CD14-positive monocyte (primary cell): Measurements from ENCODE around the gene ATP4B. TPM values are rescaled to one million over a fixed set of nuclear protein-coding genes. Genes with fewer than 3 reads are reported as not detected.
A peak's percentile ranks its signal among the peaks of the same experiment; 100 is the strongest.

Source experiments
- DNase-seq, 3 donors: peaks; one replicate each; pipeline ENCODE4 v3.0.0-alpha.2; 2011 to 2022
- H2AFZ ChIP-seq: 2 replicates; pipeline ENCODE4 v1.6.0; 2012; ENCODE audit warnings: mild to moderate bottlenecking, low read depth, low read length, inconsistent platforms; ENCODE audit not compliant: insufficient read depth, poor library complexity, severe bottlenecking
- H3K27ac ChIP-seq, 2 donors: 1 replicate in 1 of 2; 2 replicates in 1 of 2; pipeline ENCODE4 v1.5.1; 2012 to 2013; ENCODE audit warnings: low read length in 2 of 2, control low read depth in 1 of 2, inconsistent platforms in 1 of 2, low read depth in 1 of 2, mild to moderate bottlenecking in 1 of 2
- H3K27me3 ChIP-seq, 2 donors: one replicate each; pipeline versions ENCODE4 v1.6.0 to v1.6.1; 2011 to 2013; ENCODE audit warnings: low read length in 2 of 2; ENCODE audit not compliant: control insufficient read depth in 2 of 2, insufficient read depth in 2 of 2
- H3K36me3 ChIP-seq, 2 donors: replicated peaks in 1 of 2; 1 replicate in 1 of 2; 2 replicates in 1 of 2; pipeline versions ENCODE4 v1.5.1 to v1.6.1; 2012 to 2013; ENCODE audit warnings: low read length in 2 of 2, control low read depth in 1 of 2, inconsistent platforms in 1 of 2, mild to moderate bottlenecking in 1 of 2; ENCODE audit not compliant: insufficient read depth in 2 of 2, control insufficient read depth in 1 of 2
- H3K4me1 ChIP-seq, 2 donors: 1 replicate in 1 of 2; 2 replicates in 1 of 2; pipeline versions ENCODE4 v1.5.1 to v1.6.1; 2012 to 2013; ENCODE audit warnings: low read length in 2 of 2, control low read depth in 1 of 2, inconsistent platforms in 1 of 2, mild to moderate bottlenecking in 1 of 2, moderate library complexity in 1 of 2; ENCODE audit not compliant: insufficient read depth in 2 of 2, control insufficient read depth in 1 of 2
- H3K4me2 ChIP-seq: replicated peaks from 2 replicates; pipeline ENCODE3; 2012; ENCODE audit warnings: low read length, moderate library complexity, mild to moderate bottlenecking; ENCODE audit not compliant: poor library complexity, severe bottlenecking; ENCODE audit errors: extremely low read depth
- H3K4me3 ChIP-seq, 3 experiments: fragments of 200-600 bp in 1 of 3; sonication (generic) in 1 of 3; replicated peaks in 1 of 3; 1 replicate in 2 of 3; 2 replicates in 1 of 3; pipeline ENCODE4 v1.5.1; 2011 to 2013; ENCODE audit warnings: low read length in 3 of 3, mild to moderate bottlenecking in 3 of 3, control low read depth in 2 of 3, low read depth in 2 of 3, inconsistent platforms in 1 of 3, moderate library complexity in 1 of 3
- H3K79me2 ChIP-seq: 2 replicates; pipeline ENCODE4 v1.6.0; 2012; ENCODE audit warnings: mild to moderate bottlenecking, control low read depth, inconsistent platforms, low read length, moderate library complexity; ENCODE audit not compliant: insufficient read depth
- H3K9ac ChIP-seq: 2 replicates; pipeline ENCODE4 v1.6.0; 2017; ENCODE audit warnings: low read length, mild to moderate bottlenecking; ENCODE audit not compliant: insufficient read depth, poor library complexity, severe bottlenecking
- H3K9me3 ChIP-seq, 2 donors: replicated peaks in 1 of 2; 1 replicate in 1 of 2; 2 replicates in 1 of 2; pipeline versions ENCODE4 v1.5.1 to v1.6.1; 2012 to 2013; ENCODE audit warnings: low read length in 2 of 2, control low read depth in 1 of 2; ENCODE audit not compliant: control insufficient read depth in 1 of 2, insufficient read depth in 1 of 2
- H4K20me1 ChIP-seq: 2 replicates; pipeline ENCODE4 v1.6.0; 2012; ENCODE audit warnings: mild to moderate bottlenecking, low read length, control low read depth, moderate library complexity; ENCODE audit not compliant: insufficient read depth
- H3K27ac Mint-ChIP-seq, 7 donors: one replicate each; pipeline ENCODE4 v1.8.0; 2020; ENCODE audit warnings: mild to moderate bottlenecking in 7 of 7, mixed read lengths in 7 of 7, moderate library complexity in 6 of 7, inconsistent platforms in 2 of 7
- H3K27me3 Mint-ChIP-seq, 3 donors: one replicate each; pipeline ENCODE4 v1.8.0; 2021 to 2022; ENCODE audit warnings: low read depth in 3 of 3, mild to moderate bottlenecking in 3 of 3, mixed read lengths in 3 of 3, moderate library complexity in 3 of 3, inconsistent platforms in 1 of 3
- H3K36me3 Mint-ChIP-seq, 2 donors: one replicate each; pipeline ENCODE4 v1.8.0; 2020; ENCODE audit warnings: mixed read lengths in 2 of 2, inconsistent platforms in 1 of 2, mild to moderate bottlenecking in 1 of 2
- H3K4me1 Mint-ChIP-seq: one replicate; pipeline ENCODE4 v1.8.0; 2020; ENCODE audit warnings: mild to moderate bottlenecking, mixed read lengths
- H3K4me3 Mint-ChIP-seq, 2 donors: one replicate each; pipeline ENCODE4 v1.8.0; 2020; ENCODE audit warnings: mild to moderate bottlenecking in 2 of 2, mixed read lengths in 2 of 2, moderate library complexity in 1 of 2
- H3K9me3 Mint-ChIP-seq, 7 donors: one replicate each; pipeline ENCODE4 v1.8.0; 2020 to 2022; ENCODE audit warnings: mixed read lengths in 7 of 7, mild to moderate bottlenecking in 6 of 7, moderate library complexity in 6 of 7, inconsistent platforms in 2 of 7
- WGBS: methylation state at CpG from one replicate; pipeline ENCODE4 v1.1.5; 2013; ENCODE audit warnings: missing lambda C conversion rate; ENCODE audit not compliant: insufficient coverage; 5-methylcytosine and 5-hydroxymethylcytosine counted together
- intact Hi-C, 2 donors: fragments of 100-400 bp; cut with micrococcal nuclease; formaldehyde crosslinking; loops; one replicate each; pipeline versions ENCODE4 v1.15.0 to v1.15.1; 2023
- polyA plus RNA-seq, 3 donors: library from polyadenylated mRNA; depleted of rRNA in 1 of 3; unstranded in 2 of 3; stranded (reverse) in 1 of 3; fragments of 300-500 nt in 2 of 3; fragments of >200 nt in 1 of 3; fragmentation: Illumina TruSeq in 2 of 3; gene quantifications; 1 replicate in 2 of 3; 2 replicates in 1 of 3; pipeline ENCODE4 v1.2.3, GENCODE V29; 2012 to 2021
- TF ChIP-seq, protein P1 (sequence below): fragments of 200-600 bp; IDR thresholded peaks from one replicate; pipeline ENCODE4 v1.8.0; 2022; ENCODE audit warnings: antibody characterized with exemption, mild to moderate bottlenecking

The ATP4B gene
- polyA plus RNA-seq, 3 donors, result not detected

GRCh38 chr13:113617961-113618360 is 40.0 kb downstream of the ATP4B start:
- no peak for DNase-seq
- no peaks in the 10 kb centered on the region for H3K27me3 ChIP-seq
- no peak overlapping the region for H3K9ac ChIP-seq
- H3K4me3 Mint-ChIP-seq, result no peak overlapping the region
- H3K4me3 ChIP-seq, result no peak overlapping the region
- H4K20me1 ChIP-seq, result no peaks in the 10 kb centered on the region
- peak overlapping the region in 6 of 7 donors; percentile 20 to 80 (median 44) for H3K27ac Mint-ChIP-seq
- H3K9me3 ChIP-seq, result no peaks in the 10 kb centered on the region
- peaks cover 35 to 39% of the 10 kb centered on the region in 2 donors for H3K4me1 ChIP-seq
- H3K36me3 ChIP-seq, result peaks cover 0 to 23% of the 10 kb centered on the region in 2 donors
- peaks cover 74% of the 10 kb centered on the region for H3K79me2 ChIP-seq
- no peak overlapping the region for H3K4me2 ChIP-seq
- peak overlapping the region in 1 of 2 donors; percentile 27 for H3K27ac ChIP-seq
- peaks cover 29% of the 10 kb centered on the region for H3K4me1 Mint-ChIP-seq
- WGBS, result 100% methylated on average over 3 of the region's 5 CpGs
- intact Hi-C loops, result no loop called here
- H2AFZ ChIP-seq, result no peak overlapping the region
- peaks cover 8 to 20% of the 10 kb centered on the region in 2 donors for H3K36me3 Mint-ChIP-seq
- peaks cover 0 to 4% (median 0%) of the 10 kb centered on the region in 7 donors for H3K9me3 Mint-ChIP-seq
- no peaks in the 10 kb centered on the region for H3K27me3 Mint-ChIP-seq
- TF ChIP-seq, protein P1, sequence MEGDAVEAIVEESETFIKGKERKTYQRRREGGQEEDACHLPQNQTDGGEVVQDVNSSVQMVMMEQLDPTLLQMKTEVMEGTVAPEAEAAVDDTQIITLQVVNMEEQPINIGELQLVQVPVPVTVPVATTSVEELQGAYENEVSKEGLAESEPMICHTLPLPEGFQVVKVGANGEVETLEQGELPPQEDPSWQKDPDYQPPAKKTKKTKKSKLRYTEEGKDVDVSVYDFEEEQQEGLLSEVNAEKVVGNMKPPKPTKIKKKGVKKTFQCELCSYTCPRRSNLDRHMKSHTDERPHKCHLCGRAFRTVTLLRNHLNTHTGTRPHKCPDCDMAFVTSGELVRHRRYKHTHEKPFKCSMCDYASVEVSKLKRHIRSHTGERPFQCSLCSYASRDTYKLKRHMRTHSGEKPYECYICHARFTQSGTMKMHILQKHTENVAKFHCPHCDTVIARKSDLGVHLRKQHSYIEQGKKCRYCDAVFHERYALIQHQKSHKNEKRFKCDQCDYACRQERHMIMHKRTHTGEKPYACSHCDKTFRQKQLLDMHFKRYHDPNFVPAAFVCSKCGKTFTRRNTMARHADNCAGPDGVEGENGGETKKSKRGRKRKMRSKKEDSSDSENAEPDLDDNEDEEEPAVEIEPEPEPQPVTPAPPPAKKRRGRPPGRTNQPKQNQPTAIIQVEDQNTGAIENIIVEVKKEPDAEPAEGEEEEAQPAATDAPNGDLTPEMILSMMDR, result no peak

DNA sequence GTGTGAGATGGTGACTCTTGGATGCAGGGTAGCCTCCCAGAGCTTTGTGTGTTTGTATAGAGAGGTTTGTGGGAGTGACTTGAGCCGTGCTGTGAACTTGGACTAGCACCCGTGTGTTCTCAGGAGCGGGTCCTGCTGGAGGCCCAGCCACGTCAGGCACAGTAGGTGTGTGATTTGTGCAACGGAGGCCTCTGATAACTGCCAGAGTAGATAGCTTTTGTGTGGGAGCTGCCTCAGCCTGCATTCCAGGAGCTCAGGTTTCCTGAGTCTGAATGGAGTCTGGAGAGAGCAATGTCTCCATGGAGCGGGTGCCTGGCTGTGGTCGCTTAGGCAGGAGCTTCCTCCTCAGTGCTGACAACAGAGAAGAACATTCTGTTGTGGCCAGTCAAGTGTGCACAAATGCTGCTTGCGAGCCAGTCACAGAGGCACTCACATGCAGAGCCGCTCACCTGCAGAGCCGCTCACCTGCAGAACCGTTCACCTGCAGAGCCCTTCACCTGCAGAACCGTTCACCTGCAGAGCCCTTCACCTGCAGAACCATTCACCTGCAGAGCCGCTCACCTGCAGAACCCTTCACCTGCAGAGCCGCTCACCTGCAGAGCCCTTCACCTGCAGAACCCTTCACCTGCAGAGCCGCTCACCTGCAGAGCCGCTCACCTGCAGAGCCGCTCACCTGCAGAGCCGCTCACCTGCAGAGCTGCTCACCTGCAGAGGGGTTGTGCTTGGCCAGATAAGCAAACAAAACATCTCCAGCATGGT is 40.8 kb downstream of the ATP4B start:
- H3K27ac ChIP-seq, result peak overlapping the region; percentile 90 to 95
- 61% methylated on average over 18 of the region's 18 CpGs for WGBS
- Mint-ChIP-seq H3K27ac (peak overlapping the region in 6 of 7 donors; percentile 93 to 98 (median 95)), H3K36me3 (peaks cover 10 to 15% of the 10 kb centered on the region in 2 donors), H3K9me3 (peaks cover 0 to 4% (median 0%) of the 10 kb centered on the region in 7 donors), H3K4me3 (peak overlapping the region; percentile 74 to 88), H3K27me3 (no peaks in the 10 kb centered on the region), H3K4me1 (peaks cover 29% of the 10 kb centered on the region)
- H3K36me3 ChIP-seq, result peaks cover 3 to 21% of the 10 kb centered on the region in 2 donors
- DNase-seq, result peak; percentile 25 to 41 (median 35)
- peaks cover 82% of the 10 kb centered on the region for H3K79me2 ChIP-seq
- H3K9me3 ChIP-seq, result no peaks in the 10 kb centered on the region
- intact Hi-C loops, result no loop called here
- H3K9ac ChIP-seq, result peak overlapping the region; percentile 55
- H4K20me1 ChIP-seq, result no peaks in the 10 kb centered on the region
- TF ChIP-seq, protein P1, result no peak
- peak overlapping the region; percentile 59 for H2AFZ ChIP-seq
- peak overlapping the region; percentile 66 for H3K4me2 ChIP-seq
- H3K4me1 ChIP-seq, result peaks cover 35 to 39% of the 10 kb centered on the region in 2 donors
- peak overlapping the region; percentile 14 to 59 (median 27) for H3K4me3 ChIP-seq
- no peaks in the 10 kb centered on the region for H3K27me3 ChIP-seq
